GM12878 (cell line): ENCODE measurements around the gene HBP1. TPM values are rescaled to one million over a fixed set of nuclear protein-coding genes. Genes with fewer than 3 reads are reported as not detected.

ENCODE experiments used
- ATAC-seq: fragments of 200-7000 bp; cut with Tn5 transposase; 3 replicates; pipeline ENCODE4 v1.9.1; 2020; ENCODE audit warnings: mild to moderate bottlenecking, moderate library complexity
- BruUV-seq: library from RNA; stranded (reverse); fragments of 400-500 nt; replicated peaks from 2 replicates; lab custom pipeline; 2021; lab: Mats Ljungman, UMichigan
- CTCF ChIA-PET: fragments of 300-600 bp; sonication (Branson Sonifier 250); formaldehyde crosslinking; extraction: SDS; loops from one replicate; lab custom pipeline; 2021; ENCODE audit warnings: inconsistent platforms; lab: Yijun Ruan, JAX
- POLR2A ChIA-PET: fragments of 350-600 bp; formaldehyde crosslinking; extraction: SDS; loops from one replicate; lab custom pipeline; 2021; ENCODE audit warnings: inconsistent platforms; lab: Charles Lee
- RAD21 ChIA-PET: fragments of 300-600 bp; sonication (Branson Sonifier 250); formaldehyde crosslinking; loops from one replicate; lab custom pipeline; 2023; ENCODE audit warnings: antibody characterized with exemption; ENCODE audit not compliant: unreplicated experiment; lab: Charles Lee
- SMC1A ChIA-PET: fragments of 300-600 bp; sonication (Branson Sonifier 250); formaldehyde crosslinking; loops from one replicate; lab custom pipeline; 2023; ENCODE audit not compliant: unreplicated experiment, uncharacterized antibody; lab: Charles Lee
- DNase-seq: peaks from one replicate; pipeline ENCODE4 v3.0.0-alpha.2; 2011; ENCODE audit warnings: low read depth, low spot score
- FAIRE-seq: peaks from 3 replicates; lab custom pipeline; 2011; peaks lifted over from hg19 to GRCh38; lab: Jason Lieb, UNC
- H2AFZ ChIP-seq: 2 replicates; pipeline ENCODE4 v1.6.0; 2011; ENCODE audit warnings: low read depth, low read length, control low read depth; ENCODE audit not compliant: control insufficient read depth
- H3K27ac ChIP-seq: 2 replicates; pipeline ENCODE4 v1.5.1; 2011; ENCODE audit warnings: control low read depth; ENCODE audit not compliant: control insufficient read depth, insufficient read depth
- H3K27me3 ChIP-seq, 2 experiments: replicated peaks in 1 of 2; 2 replicates each; pipeline versions ENCODE4 v1.6.0 to v1.6.1; 2011; ENCODE audit warnings: low read length in 1 of 2; ENCODE audit not compliant: control insufficient read depth in 2 of 2, insufficient read depth in 2 of 2
- H3K36me3 ChIP-seq, 2 experiments: 2 replicates each; pipeline ENCODE4 v1.5.1; 2011; ENCODE audit warnings: low read length in 1 of 2; ENCODE audit not compliant: control insufficient read depth in 2 of 2, insufficient read depth in 2 of 2
- H3K4me1 ChIP-seq: 2 replicates; pipeline ENCODE4 v1.6.1; 2011; ENCODE audit warnings: mild to moderate bottlenecking, low read length, moderate library complexity, mixed read lengths; ENCODE audit not compliant: control insufficient read depth, insufficient read depth
- H3K4me2 ChIP-seq: 2 replicates; pipeline ENCODE4 v1.6.0; 2011; ENCODE audit warnings: control low read depth; ENCODE audit not compliant: control insufficient read depth, insufficient read depth
- H3K4me3 ChIP-seq: fragments of 200-600 bp; sonication (generic); 2 replicates; pipeline ENCODE4 v1.5.1; 2016
- H3K79me2 ChIP-seq: 2 replicates; pipeline ENCODE4 v1.6.0; 2011; ENCODE audit warnings: low read length; ENCODE audit not compliant: control insufficient read depth, insufficient read depth
- H3K9ac ChIP-seq: 2 replicates; pipeline ENCODE4 v1.8.0; 2011; ENCODE audit warnings: low read length, control low read depth, mixed read lengths; ENCODE audit not compliant: control insufficient read depth, insufficient read depth
- H3K9me3 ChIP-seq: replicated peaks from 3 replicates; pipeline ENCODE4 v1.5.1; 2011; ENCODE audit warnings: mild to moderate bottlenecking, low read length; ENCODE audit not compliant: control insufficient read depth, insufficient read depth
- H4K20me1 ChIP-seq: 2 replicates; pipeline ENCODE4 v1.6.0; 2011; ENCODE audit not compliant: control insufficient read depth, insufficient read depth
- CEBPB ChIP-seq, 2 experiments: fragments of 150-350 bp in 1 of 2; IDR thresholded peaks; 2 replicates each; pipeline ENCODE4 v1.6.1; 2012 to 2014; ENCODE audit warnings: low read depth in 2 of 2, low read length in 2 of 2, borderline replicate concordance in 1 of 2, inconsistent platforms in 1 of 2
- CHD2 ChIP-seq: IDR thresholded peaks from 2 replicates; pipeline ENCODE4 v1.6.1; 2011; ENCODE audit warnings: low read depth, low read length, improper control_type of control experiment, borderline replicate concordance
- EP300 ChIP-seq, 2 experiments: fragments of 150-350 bp in 1 of 2; IDR thresholded peaks; 2 replicates each; pipeline ENCODE4 v1.6.1; 2011 to 2012; ENCODE audit warnings: low read depth in 2 of 2, low read length in 2 of 2, borderline replicate concordance in 1 of 2, improper control_type of control experiment in 1 of 2, inconsistent platforms in 1 of 2; ENCODE audit not compliant: control insufficient read depth in 1 of 2
- GABPA ChIP-seq: IDR thresholded peaks from 2 replicates; pipeline ENCODE4 v1.6.1; 2014; ENCODE audit warnings: antibody characterized with exemption, low read depth, mild to moderate bottlenecking, inconsistent platforms
- IKZF2 ChIP-seq, 2 experiments: fragments of 450-650 bp; IDR thresholded peaks; 2 replicates each; pipeline ENCODE4 v1.6.1; 2017; ENCODE audit warnings: mild to moderate bottlenecking in 2 of 2, moderate library complexity in 2 of 2
- IRF4 ChIP-seq: IDR thresholded peaks from 2 replicates; pipeline ENCODE4 v1.6.1; 2011; ENCODE audit warnings: low read depth, low read length
- JUND ChIP-seq: IDR thresholded peaks from 2 replicates; pipeline ENCODE4 v1.6.1; 2012; ENCODE audit warnings: low read depth, mild to moderate bottlenecking, low read length, improper control_type of control experiment, moderate library complexity
- RFX5 ChIP-seq: IDR thresholded peaks from 2 replicates; pipeline ENCODE4 v1.6.1; 2011; ENCODE audit warnings: low read depth, low read length, improper control_type of control experiment
- SMAD1 ChIP-seq: fragments of 450-650 bp; IDR thresholded peaks from 2 replicates; pipeline ENCODE4 v1.6.1; 2018; ENCODE audit warnings: mild to moderate bottlenecking, low read depth; ENCODE audit not compliant: partially characterized antibody
- SMARCA5 ChIP-seq: fragments of 450-650 bp; IDR thresholded peaks from 2 replicates; pipeline ENCODE4 v1.6.1; 2017; ENCODE audit warnings: mild to moderate bottlenecking
- STAT1 ChIP-seq: fragments of 450-650 bp; conservative IDR thresholded peaks from 2 replicates; pipeline ENCODE4 v1.6.1; 2014; ENCODE audit warnings: antibody characterized with exemption, mild to moderate bottlenecking
- TARDBP ChIP-seq: IDR thresholded peaks from 2 replicates; pipeline ENCODE4 v1.6.1; 2016; ENCODE audit warnings: borderline replicate concordance
- TCF3 ChIP-seq: IDR thresholded peaks from 2 replicates; pipeline ENCODE4 v1.6.1; 2012; ENCODE audit warnings: low read depth, mild to moderate bottlenecking, low read length, borderline replicate concordance; ENCODE audit not compliant: insufficient read depth
- WGBS: methylation state at CpG from one replicate; pipeline ENCODE4 v1.1.6; 2016; ENCODE audit warnings: low lambda C conversion rate; ENCODE audit not compliant: insufficient replicate concordance, insufficient coverage; ENCODE audit errors: missing lambda C conversion rate; 5-methylcytosine and 5-hydroxymethylcytosine counted together
- in situ Hi-C: fragments of 300-500 bp; cut with MboI; formaldehyde crosslinking; loops from 9 replicates; pipeline ENCODE4 v1.14.3; 2018; ENCODE audit warnings: mixed read lengths
- intact Hi-C: fragments of 100-400 bp; cut with micrococcal nuclease; formaldehyde crosslinking; loops from one replicate; pipeline ENCODE4 v1.14.2; 2022; ENCODE audit not compliant: unreplicated experiment
- polyA plus RNA-seq, 11 experiments: library from polyadenylated mRNA; depleted of rRNA in 4 of 11; unstranded in 6 of 11; stranded (reverse) in 5 of 11; fragments of >200 nt; fragmentation: Nextera tagmentation in 4 of 11; fragmentation: Illumina TruSeq in 1 of 11; extraction: Ambion mirVana in 4 of 11; extraction: Trizol in 1 of 11; gene quantifications; 1 replicate in 1 of 11; 2 replicates in 10 of 11; pipeline versions ENCODE4 v1.2.1 to v1.2.3, GENCODE V29; 2011 to 2016; ENCODE audit warnings: inconsistent platforms in 2 of 11, missing spikeins in 2 of 11, low read depth in 1 of 11
- total RNA-seq, 4 experiments: library from RNA; depleted of rRNA in 3 of 4; stranded (reverse); fragments of >200 nt in 3 of 4; fragmentation: Illumina TruSeq in 1 of 4; extraction: Trizol in 1 of 4; gene quantifications; 2 replicates each; pipeline versions ENCODE4 v1.2.1 to v1.2.3, GENCODE V29; 2013 to 2021
- TF ChIP-seq, protein P1 (sequence below): fragments of 450-650 bp; IDR thresholded peaks from 2 replicates; pipeline ENCODE4 v1.6.1; 2017; ENCODE audit warnings: borderline replicate concordance

Gene HBP1
- total and polyA plus RNA-seq, 10 of the 15 experiments (the other 5 are each of a cell fraction or from before 2014, with no cell fraction given), result 5.8 to 30.9 (median 9.4) TPM

DNA sequence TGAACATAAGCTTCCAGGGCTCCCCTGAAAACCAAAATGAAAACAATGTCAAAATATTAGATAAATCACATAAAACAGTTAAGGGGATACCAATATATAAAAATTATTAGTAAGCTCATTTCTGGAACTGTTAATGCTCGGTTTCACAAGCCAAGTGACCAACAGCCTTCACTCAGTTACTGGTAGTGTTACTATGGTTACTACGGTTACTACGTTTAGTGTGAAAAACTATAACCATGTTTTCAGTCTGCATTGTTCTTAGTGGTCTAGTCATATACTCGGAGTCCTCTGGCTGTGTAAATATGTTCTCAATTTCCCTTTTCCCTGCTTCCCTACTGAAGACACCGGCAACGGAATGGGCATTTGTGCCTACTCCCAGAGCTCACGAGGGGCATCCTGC lies 34.8 kb downstream of the HBP1 start:
- no peak overlapping the region for H2AFZ ChIP-seq
- H3K27ac ChIP-seq, result no peak overlapping the region
- BruUV-seq, result no TSS peak
- no peak overlapping the region for H3K4me3 ChIP-seq
- SMC1A ChIA-PET, result interaction anchor here (0.8 to 2.6 kb wide), 5 partner anchors 9 to 29 kb away, joined by 3 to 10 read pairs (median 4); no protein-coding TSS in a partner anchor
- TF ChIP-seq JUND, result no peak
- TF ChIP-seq IKZF2 (IDR thresholded peaks at IDR 0.05), result no peak
- no peak for TF ChIP-seq GABPA
- no peak for TF ChIP-seq STAT1
- no peak for TF ChIP-seq IRF4
- TF ChIP-seq SMAD1, result no peak
- TF ChIP-seq TARDBP, result no peak
- no peak for TF ChIP-seq RFX5
- no peak for TF ChIP-seq SMARCA5
- no peak for TF ChIP-seq CEBPB (IDR thresholded peaks at IDR 0.05; ENCODE audit: borderline replicate concordance in 1 of 2, low read depth in 2 of 2, low read length in 2 of 2)
- no peak for TF ChIP-seq CHD2
- no peak for TF ChIP-seq EP300 (IDR thresholded peaks at IDR 0.05; ENCODE audit: borderline replicate concordance in 1 of 2, control insufficient read depth in 1 of 2, low read depth in 2 of 2, low read length in 2 of 2)
- TF ChIP-seq TCF3, result no peak
- TF ChIP-seq, protein P1, sequence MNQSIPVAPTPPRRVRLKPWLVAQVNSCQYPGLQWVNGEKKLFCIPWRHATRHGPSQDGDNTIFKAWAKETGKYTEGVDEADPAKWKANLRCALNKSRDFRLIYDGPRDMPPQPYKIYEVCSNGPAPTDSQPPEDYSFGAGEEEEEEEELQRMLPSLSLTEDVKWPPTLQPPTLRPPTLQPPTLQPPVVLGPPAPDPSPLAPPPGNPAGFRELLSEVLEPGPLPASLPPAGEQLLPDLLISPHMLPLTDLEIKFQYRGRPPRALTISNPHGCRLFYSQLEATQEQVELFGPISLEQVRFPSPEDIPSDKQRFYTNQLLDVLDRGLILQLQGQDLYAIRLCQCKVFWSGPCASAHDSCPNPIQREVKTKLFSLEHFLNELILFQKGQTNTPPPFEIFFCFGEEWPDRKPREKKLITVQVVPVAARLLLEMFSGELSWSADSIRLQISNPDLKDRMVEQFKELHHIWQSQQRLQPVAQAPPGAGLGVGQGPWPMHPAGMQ, result no peak
- H3K9ac ChIP-seq, result no peak overlapping the region
- H3K36me3 ChIP-seq, result peaks cover 0 to 11% of the 10 kb centered on the region in 2 experiments; a peak in 2 of 4 replicates
- no peaks in the 10 kb centered on the region for H3K4me1 ChIP-seq
- no peaks in the 10 kb centered on the region for H3K27me3 ChIP-seq
- POLR2A ChIA-PET, result no interaction called here
- H4K20me1 ChIP-seq, result no peaks in the 10 kb centered on the region
- intact Hi-C loops, result loop anchor here (5.0 kb wide), 1 partner anchor 674 kb away; no protein-coding TSS in a partner anchor
- RAD21 ChIA-PET, result interaction anchor here (1.2 kb wide), 1 partner anchor 298 kb away, joined by 3 read pairs; no protein-coding TSS in a partner anchor
- H3K4me2 ChIP-seq, result no peak overlapping the region
- DNase-seq, result no peak
- WGBS, result 99% methylated on average over 7 of the region's 7 CpGs
- no peak for ATAC-seq
- H3K79me2 ChIP-seq, result no peaks in the 10 kb centered on the region
- no peak for FAIRE-seq
- H3K9me3 ChIP-seq, result no peaks in the 10 kb centered on the region
- in situ Hi-C loops, result loop anchor here (10.0 kb wide), 1 partner anchor 521 kb away; no protein-coding TSS in a partner anchor
- CTCF ChIA-PET, result interaction anchor here (0.7 to 4.1 kb wide), 4 partner anchors 8 to 298 kb away, joined by 3 to 21 read pairs (median 10); partner anchors contain the start of gene HBP1
